Transverse colon (tissue), 3 donors: ENCODE data around the gene CEP104.

ENCODE experiments used
- CTCF ChIP-seq, 5 experiments: fragments of 200-600 bp in 3 of 5; fragments of 450-650 bp in 2 of 5; sonication (generic) in 3 of 5; IDR thresholded peaks; 1 replicate in 2 of 5; 2 replicates in 3 of 5; pipeline ENCODE4 v1.5.1; 2016 to 2017; ENCODE audit warnings: antibody characterized with exemption in 5 of 5, inconsistent platforms in 3 of 5, mild to moderate bottlenecking in 2 of 5, moderate library complexity in 1 of 5
- EP300 ChIP-seq: sonication (generic); formaldehyde crosslinking; IDR thresholded peaks from one replicate; pipeline ENCODE4 v1.6.1; 2017; ENCODE audit warnings: antibody characterized with exemption, low read depth
- POLR2A ChIP-seq: fragments of 450-650 bp; IDR thresholded peaks from one replicate; pipeline ENCODE4 v1.6.1; 2016; ENCODE audit warnings: antibody characterized with exemption, mild to moderate bottlenecking, moderate library complexity

GRCh38 chr1:3880429-3881192 lies 23.6 kb upstream of the CEP104 start:
- TF ChIP-seq EP300 (no peak), CTCF (IDR thresholded peaks at IDR 0.05) (no peak), POLR2A (no peak)
